Natural killer cell (primary cell): ENCODE data around the gene METTL8. TPM values are rescaled to one million over a fixed set of nuclear protein-coding genes. Genes with fewer than 3 reads are reported as not detected.

Source experiments
- ATAC-seq, 3 donors: fragments of 150-1000 bp in 2 of 3; fragments of 200-7000 bp in 1 of 3; cut with Tn5 transposase; 1 replicate in 1 of 3; 2 replicates in 2 of 3; pipeline ENCODE4 v1.10.0; 2021; ENCODE audit warnings: mild to moderate bottlenecking in 2 of 3, moderate library complexity in 2 of 3
- DNase-seq, 2 donors: peaks; one replicate each; pipeline versions ENCODE4 v3.0.0 to v3.0.0-alpha.2; 2013 to 2021; ENCODE audit warnings: mixed read lengths in 1 of 2
- H3K27ac ChIP-seq: one replicate; pipeline ENCODE4 v1.5.1; 2013; ENCODE audit warnings: mild to moderate bottlenecking, low read length
- H3K27me3 ChIP-seq: one replicate; pipeline ENCODE4 v1.6.1; 2013; ENCODE audit warnings: low read length; ENCODE audit not compliant: control insufficient read depth, insufficient read depth
- H3K36me3 ChIP-seq: one replicate; pipeline ENCODE4 v1.6.1; 2013; ENCODE audit warnings: low read length; ENCODE audit not compliant: control insufficient read depth, insufficient read depth
- H3K4me1 ChIP-seq: one replicate; pipeline ENCODE4 v1.6.1; 2013; ENCODE audit warnings: low read length; ENCODE audit not compliant: control insufficient read depth, insufficient read depth
- H3K4me3 ChIP-seq: one replicate; pipeline ENCODE4 v1.5.1; 2013; ENCODE audit warnings: low read length
- H3K9me3 ChIP-seq: one replicate; pipeline ENCODE4 v1.6.1; 2013; ENCODE audit warnings: low read length; ENCODE audit not compliant: control insufficient read depth, insufficient read depth
- H3K27ac Mint-ChIP-seq, 2 donors: one replicate each; pipeline ENCODE4 v1.8.0; 2022; ENCODE audit warnings: mild to moderate bottlenecking in 2 of 2, mixed read lengths in 2 of 2, moderate library complexity in 1 of 2
- H3K27me3 Mint-ChIP-seq, 2 donors: one replicate each; pipeline ENCODE4 v1.8.0; 2022; ENCODE audit warnings: low read depth in 2 of 2, mixed read lengths in 2 of 2
- H3K36me3 Mint-ChIP-seq: one replicate; pipeline ENCODE4 v1.8.0; 2022; ENCODE audit warnings: mixed read lengths
- H3K4me1 Mint-ChIP-seq, 2 donors: one replicate each; pipeline ENCODE4 v1.8.0; 2022; ENCODE audit warnings: mixed read lengths in 2 of 2
- H3K4me3 Mint-ChIP-seq: one replicate; pipeline ENCODE4 v1.8.0; 2022; ENCODE audit warnings: mild to moderate bottlenecking, moderate library complexity, mixed read lengths
- H3K9me3 Mint-ChIP-seq, 2 donors: one replicate each; pipeline ENCODE4 v1.8.0; 2022; ENCODE audit warnings: mixed read lengths in 2 of 2
- WGBS: methylation state at CpG from one replicate; pipeline ENCODE4 v1.1.7; 2013; ENCODE audit warnings: missing lambda C conversion rate; ENCODE audit not compliant: insufficient coverage; 5-methylcytosine and 5-hydroxymethylcytosine counted together
- intact Hi-C: fragments of 100-400 bp; cut with micrococcal nuclease; formaldehyde crosslinking; loops from one replicate; pipeline ENCODE4 v1.14.2; 2022
- total RNA-seq, 4 donors: library from RNA; stranded (reverse); fragments of 120-200 nt in 1 of 4; gene quantifications; one replicate each; pipeline versions ENCODE4 v1.2.3 to v1.2.4, GENCODE V29; 2013 to 2022
- TF ChIP-seq, protein P1 (sequence below): fragments of 200-600 bp; IDR thresholded peaks from one replicate; pipeline ENCODE4 v1.8.0; 2022; ENCODE audit warnings: antibody characterized with exemption

Gene METTL8
- total RNA-seq, 3 donors from 2014 or later (not counting 1 experiment from before 2014, with no cell fraction given) = 14.3 to 16.7 (median 15.2) TPM

DNA sequence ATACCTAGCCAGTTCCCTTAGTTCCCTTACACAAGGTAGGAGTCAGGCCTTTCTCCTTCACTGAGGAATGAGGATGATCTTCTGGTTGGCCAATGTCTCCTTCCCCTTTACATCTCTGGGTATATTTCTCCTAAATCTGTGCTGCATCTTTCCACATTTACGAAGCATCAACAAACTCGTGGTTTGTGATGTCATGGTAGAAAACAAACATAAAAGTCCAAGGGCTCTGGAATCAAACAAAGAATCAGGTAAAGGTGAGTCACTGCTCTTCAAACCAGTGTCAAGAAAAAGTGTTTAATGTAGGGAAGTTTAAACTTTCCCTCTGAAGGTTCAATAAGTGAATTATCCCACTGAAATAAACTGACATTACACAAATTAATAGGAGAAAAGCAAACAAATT lies 122.9 kb downstream of the METTL8 start:
- TF ChIP-seq, protein P1, sequence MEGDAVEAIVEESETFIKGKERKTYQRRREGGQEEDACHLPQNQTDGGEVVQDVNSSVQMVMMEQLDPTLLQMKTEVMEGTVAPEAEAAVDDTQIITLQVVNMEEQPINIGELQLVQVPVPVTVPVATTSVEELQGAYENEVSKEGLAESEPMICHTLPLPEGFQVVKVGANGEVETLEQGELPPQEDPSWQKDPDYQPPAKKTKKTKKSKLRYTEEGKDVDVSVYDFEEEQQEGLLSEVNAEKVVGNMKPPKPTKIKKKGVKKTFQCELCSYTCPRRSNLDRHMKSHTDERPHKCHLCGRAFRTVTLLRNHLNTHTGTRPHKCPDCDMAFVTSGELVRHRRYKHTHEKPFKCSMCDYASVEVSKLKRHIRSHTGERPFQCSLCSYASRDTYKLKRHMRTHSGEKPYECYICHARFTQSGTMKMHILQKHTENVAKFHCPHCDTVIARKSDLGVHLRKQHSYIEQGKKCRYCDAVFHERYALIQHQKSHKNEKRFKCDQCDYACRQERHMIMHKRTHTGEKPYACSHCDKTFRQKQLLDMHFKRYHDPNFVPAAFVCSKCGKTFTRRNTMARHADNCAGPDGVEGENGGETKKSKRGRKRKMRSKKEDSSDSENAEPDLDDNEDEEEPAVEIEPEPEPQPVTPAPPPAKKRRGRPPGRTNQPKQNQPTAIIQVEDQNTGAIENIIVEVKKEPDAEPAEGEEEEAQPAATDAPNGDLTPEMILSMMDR = no peak
- Mint-ChIP-seq H3K27me3 (no peaks in the 10 kb centered on the region), H3K4me1 (no peaks in the 10 kb centered on the region), H3K4me3 (no peak overlapping the region), H3K9me3 (peaks cover 4 to 13% of the 10 kb centered on the region in 2 donors), H3K36me3 (peaks cover 13% of the 10 kb centered on the region), H3K27ac (no peak overlapping the region)
- 92% methylated on average over 2 of the region's 2 CpGs for WGBS
- DNase-seq (no peak), ATAC-seq (no peak)
- no peak overlapping the region for H3K27ac ChIP-seq
- intact Hi-C loops = no loop called here
- no peaks in the 10 kb centered on the region for H3K27me3 ChIP-seq
- no peaks in the 10 kb centered on the region for H3K36me3 ChIP-seq
- H3K4me3 ChIP-seq = no peak overlapping the region
- H3K4me1 ChIP-seq = no peaks in the 10 kb centered on the region
- peaks cover 6% of the 10 kb centered on the region for H3K9me3 ChIP-seq

DNA sequence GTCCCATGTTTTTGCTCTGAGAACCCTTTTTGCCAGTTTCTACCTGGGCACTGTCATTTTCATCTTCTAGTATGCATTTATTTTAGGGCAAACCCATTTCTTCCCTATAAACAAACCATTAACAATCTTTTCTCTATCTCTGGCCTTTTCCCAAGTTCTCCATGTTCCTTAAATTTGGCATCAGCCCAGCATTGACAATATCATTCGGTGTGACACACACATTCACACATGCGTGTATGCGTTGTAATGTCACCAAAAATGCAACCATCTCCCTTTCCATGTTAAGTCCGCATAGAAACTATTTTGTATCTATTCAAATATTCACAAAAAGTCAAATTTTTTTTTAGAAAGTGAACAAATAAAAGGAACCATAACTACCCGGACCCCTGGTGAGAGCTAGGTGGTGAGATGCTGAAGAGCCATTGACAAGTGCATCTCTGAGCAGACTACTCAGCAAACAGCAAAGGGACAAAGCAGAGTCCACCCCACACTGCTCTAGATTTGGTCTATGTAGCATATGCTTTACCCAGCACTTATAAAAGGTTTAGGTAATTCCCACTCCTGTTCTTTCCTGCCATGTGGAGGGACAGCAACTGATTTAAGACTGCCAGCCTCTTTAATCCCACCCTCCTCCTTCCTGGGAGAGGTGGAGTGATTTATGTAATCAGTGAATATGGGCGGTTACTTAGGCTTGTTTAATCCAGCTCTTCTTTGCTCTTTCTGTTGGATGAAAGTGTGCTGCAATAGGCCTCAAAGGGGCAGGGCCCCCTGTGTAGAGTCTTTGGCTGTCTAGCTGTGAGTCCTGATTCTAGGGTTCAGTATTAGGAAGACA lies 124.1 kb downstream of the METTL8 start:
- Histone ChIP-seq H3K4me3 (no peak overlapping the region), H3K27ac (no peak overlapping the region), H3K9me3 (peaks cover 6% of the 10 kb centered on the region), H3K4me1 (no peaks in the 10 kb centered on the region), H3K36me3 (no peaks in the 10 kb centered on the region), H3K27me3 (no peaks in the 10 kb centered on the region)
- Mint-ChIP-seq H3K27me3 (no peaks in the 10 kb centered on the region), H3K9me3 (peaks cover 4 to 13% of the 10 kb centered on the region in 2 donors), H3K4me3 (no peak overlapping the region), H3K4me1 (no peaks in the 10 kb centered on the region), H3K36me3 (peaks cover 13% of the 10 kb centered on the region), H3K27ac (no peak overlapping the region)
- DNase-seq (no peak), ATAC-seq (no peak)
- intact Hi-C loops = no loop called here
- TF ChIP-seq, protein P1 = no peak
- WGBS = 96% methylated on average over 4 of the region's 6 CpGs

DNA sequence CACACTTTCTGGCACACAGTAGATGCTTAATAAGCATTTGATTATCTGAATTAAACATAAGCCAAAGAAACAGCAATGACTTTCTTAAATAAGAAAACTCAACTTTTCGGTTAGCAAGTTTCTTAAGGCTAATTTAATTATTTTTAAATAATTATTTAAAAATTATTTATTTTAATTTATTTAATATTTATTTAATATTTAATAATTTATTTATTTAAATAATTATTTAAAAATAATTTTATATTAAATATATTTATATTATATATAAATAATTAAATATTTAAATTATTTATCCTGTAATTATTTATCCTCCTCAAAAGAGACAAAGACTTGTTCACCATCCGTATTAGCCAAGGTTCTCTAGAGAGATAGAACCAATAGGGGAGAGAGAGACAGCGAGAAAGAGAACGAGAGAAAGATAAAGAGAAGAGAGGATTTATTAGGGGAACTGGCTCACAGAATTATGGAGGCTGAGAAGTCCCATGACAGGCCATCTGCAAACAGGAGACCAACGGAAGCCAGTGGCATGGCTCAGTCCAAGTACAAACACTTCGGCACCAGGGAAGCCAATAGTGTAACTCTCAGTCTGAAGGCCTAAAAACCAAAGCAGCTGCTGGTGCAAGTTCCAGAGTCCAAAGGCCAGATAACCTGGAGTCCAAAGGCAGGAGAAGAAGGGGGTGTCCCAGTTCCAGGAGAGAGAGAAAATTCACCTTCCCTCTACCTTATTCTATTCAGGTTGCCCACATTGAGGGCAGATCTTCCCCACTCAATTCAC lies 125.3 kb downstream of the METTL8 start:
- over 99% methylated on average over 5 of the region's 6 CpGs for WGBS

More for the DNA sequence above, 125.3 kb downstream of the METTL8 start:
- H3K27ac Mint-ChIP-seq = no peak overlapping the region
- Histone ChIP-seq H3K4me3 (no peak overlapping the region), H3K27me3 (no peaks in the 10 kb centered on the region), H3K36me3 (no peaks in the 10 kb centered on the region), H3K9me3 (peaks cover 6% of the 10 kb centered on the region), H3K4me1 (no peaks in the 10 kb centered on the region), H3K27ac (no peak overlapping the region)
- no peak overlapping the region for H3K4me3 Mint-ChIP-seq
- H3K27me3 Mint-ChIP-seq = no peaks in the 10 kb centered on the region
- peaks cover 4 to 13% of the 10 kb centered on the region in 2 donors for H3K9me3 Mint-ChIP-seq
- TF ChIP-seq, protein P1 = no peak
- ATAC-seq (no peak), DNase-seq (no peak)
- H3K4me1 Mint-ChIP-seq = no peaks in the 10 kb centered on the region
- intact Hi-C loops = no loop called here
- H3K36me3 Mint-ChIP-seq = peaks cover 13% of the 10 kb centered on the region
